ENCODE data around the gene RGS7.

RGS7 gene

DNA sequence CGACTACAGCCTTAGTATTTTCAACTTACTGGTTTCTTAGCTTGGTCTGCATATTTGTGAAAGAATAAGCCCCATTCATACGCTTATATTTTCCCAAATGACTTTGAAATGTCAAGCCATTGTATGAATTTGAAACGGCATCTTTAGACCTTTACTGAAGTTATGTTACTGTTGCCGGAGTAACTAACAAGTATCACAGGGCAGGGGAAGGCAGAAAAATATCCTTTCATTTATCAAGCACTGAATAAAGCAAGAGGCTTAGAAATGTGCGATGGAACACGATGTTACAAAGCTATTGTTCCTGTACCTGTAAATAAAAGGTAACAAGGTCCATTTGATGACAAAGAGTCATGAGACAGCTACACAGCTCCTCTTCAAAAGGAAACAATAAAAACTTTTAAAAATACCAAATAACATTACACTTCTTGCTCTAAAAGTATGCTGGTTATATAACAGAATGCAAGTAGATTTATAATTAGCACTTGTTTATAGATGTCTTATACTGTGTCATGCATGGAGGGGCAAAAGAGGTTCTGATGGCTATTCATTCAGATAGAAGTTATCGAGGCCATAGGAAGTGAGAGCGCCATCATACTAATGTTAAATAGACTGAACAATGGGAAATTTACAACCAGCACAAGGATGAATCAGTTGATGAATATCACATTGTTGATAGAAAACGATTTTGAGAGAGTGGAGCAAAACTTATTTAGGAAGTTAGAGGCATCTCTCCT, 322.6 kb downstream of the RGS7 start:
- no CpG with 5 or more reads among the region's 9 CpGs for WGBS, 2 donors (ENCODE audit: extremely low coverage in 2 of 2, insufficient read length in 2 of 2, insufficient replicate concordance in 1 of 2)
- DNase-seq (ENCODE audit: low spot score), result no peak

DNA sequence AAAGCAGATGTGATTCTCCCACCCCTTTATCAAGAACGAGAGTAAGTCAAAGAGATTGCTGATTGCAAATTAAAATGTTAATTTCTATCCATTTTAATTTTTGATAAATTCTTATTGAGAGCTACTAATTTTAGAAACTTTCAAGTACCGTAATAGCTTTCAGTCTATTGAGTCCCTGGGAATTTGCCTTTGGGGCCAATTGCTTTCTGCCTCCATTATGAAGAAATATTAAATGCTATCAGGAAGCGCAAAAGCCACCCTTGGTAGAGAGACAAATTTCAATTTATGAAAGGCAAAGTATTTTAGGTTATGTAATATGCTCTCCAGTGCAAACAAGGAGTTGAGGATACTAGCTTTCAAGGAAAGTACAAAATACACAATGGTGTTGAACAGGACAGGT, 332.2 kb downstream of the RGS7 start:
- H3K4me3 ChIP-seq (ENCODE audit: low read length in 2 of 2), result no peak overlapping the region
- H4K8ac ChIP-seq (ENCODE audit: low read depth, low read length), result no peak overlapping the region
- H3K27me3 ChIP-seq (ENCODE audit: control insufficient read depth in 3 of 3, insufficient read depth in 3 of 3, low read depth in 1 of 3, low read length in 3 of 3), result no peaks in the 10 kb centered on the region
- no peaks in the 10 kb centered on the region for H3K79me1 ChIP-seq (ENCODE audit: low read depth, low read length)
- H3K23ac ChIP-seq (ENCODE audit: low read depth, low read length, poor library complexity), result no peak overlapping the region
- no peak overlapping the region for H2BK15ac ChIP-seq (ENCODE audit: low read length)
- no CpG with 5 or more reads among the region's 3 CpGs for WGBS, 2 donors (ENCODE audit: extremely low coverage in 2 of 2, insufficient read length in 2 of 2, insufficient replicate concordance in 1 of 2)
- no peak overlapping the region for H2AFZ ChIP-seq (ENCODE audit: low read length)
- no peak overlapping the region for H3K4me2 ChIP-seq (ENCODE audit: insufficient read depth, low read length, poor library complexity, severe bottlenecking)
- no peaks in the 10 kb centered on the region for H3K4me1 ChIP-seq (ENCODE audit: control insufficient read depth in 2 of 2, insufficient read depth in 1 of 2, low read depth in 1 of 2, low read length in 2 of 2)
- no peak overlapping the region for H2AK5ac ChIP-seq (ENCODE audit: low read depth, low read length)
- H2BK120ac ChIP-seq (ENCODE audit: low read depth, low read length), result no peak overlapping the region
- no peak overlapping the region for H4K91ac ChIP-seq (ENCODE audit: low read depth, low read length, poor library complexity)
- H3K27ac ChIP-seq (replicated peaks; ENCODE audit: low read length), result no peak overlapping the region
- no peak overlapping the region for H3K4ac ChIP-seq (ENCODE audit: low read length)
- no peak overlapping the region for H2BK12ac ChIP-seq (ENCODE audit: low read length)
- H3K18ac ChIP-seq (ENCODE audit: low read length), result no peak overlapping the region
- H3K9me3 ChIP-seq (replicated peaks in 1 of 2; ENCODE audit: control insufficient read depth in 2 of 2, insufficient read depth in 1 of 2, low read depth in 1 of 2, low read length in 2 of 2), result no peaks in the 10 kb centered on the region
- H3K36me3 ChIP-seq (replicated peaks in 1 of 2; ENCODE audit: control insufficient read depth in 2 of 2, insufficient read depth in 2 of 2, low read length in 2 of 2), result no peaks in the 10 kb centered on the region
- no peak overlapping the region for H3K14ac ChIP-seq (ENCODE audit: low read length)
- H2BK5ac ChIP-seq (ENCODE audit: low read length), result no peak overlapping the region
- no peak for DNase-seq (ENCODE audit: low spot score)
- no peak overlapping the region for H3K9ac ChIP-seq (ENCODE audit: low read depth, low read length, poor library complexity)

More for the DNA sequence above, 322.6 kb downstream of the RGS7 start:
- H2BK120ac ChIP-seq (ENCODE audit: low read depth, low read length), result no peak overlapping the region
- H4K8ac ChIP-seq (ENCODE audit: low read depth, low read length), result no peak overlapping the region
- no peak overlapping the region for H2AK5ac ChIP-seq (ENCODE audit: low read depth, low read length)
- no peak overlapping the region for H3K27ac ChIP-seq (replicated peaks; ENCODE audit: low read length)
- H2BK5ac ChIP-seq (ENCODE audit: low read length), result no peak overlapping the region
- H3K9ac ChIP-seq (ENCODE audit: low read depth, low read length, poor library complexity), result no peak overlapping the region
- H2BK15ac ChIP-seq (ENCODE audit: low read length), result no peak overlapping the region
- H3K4me1 ChIP-seq (ENCODE audit: control insufficient read depth in 2 of 2, insufficient read depth in 1 of 2, low read depth in 1 of 2, low read length in 2 of 2), result no peaks in the 10 kb centered on the region
- no peaks in the 10 kb centered on the region for H3K79me1 ChIP-seq (ENCODE audit: low read depth, low read length)
- no peak overlapping the region for H3K4me2 ChIP-seq (ENCODE audit: insufficient read depth, low read length, poor library complexity, severe bottlenecking)
- H3K36me3 ChIP-seq (replicated peaks in 1 of 2; ENCODE audit: control insufficient read depth in 2 of 2, insufficient read depth in 2 of 2, low read length in 2 of 2), result no peaks in the 10 kb centered on the region
- H3K23ac ChIP-seq (ENCODE audit: low read depth, low read length, poor library complexity), result no peak overlapping the region
- no peak overlapping the region for H3K4me3 ChIP-seq (ENCODE audit: low read length in 2 of 2)
- H3K14ac ChIP-seq (ENCODE audit: low read length), result no peak overlapping the region
- H3K27me3 ChIP-seq (ENCODE audit: control insufficient read depth in 3 of 3, insufficient read depth in 3 of 3, low read depth in 1 of 3, low read length in 3 of 3), result no peaks in the 10 kb centered on the region
- H3K9me3 ChIP-seq (replicated peaks in 1 of 2; ENCODE audit: control insufficient read depth in 2 of 2, insufficient read depth in 1 of 2, low read depth in 1 of 2, low read length in 2 of 2), result no peaks in the 10 kb centered on the region
- H4K91ac ChIP-seq (ENCODE audit: low read depth, low read length, poor library complexity), result no peak overlapping the region
- no peak overlapping the region for H3K18ac ChIP-seq (ENCODE audit: low read length)
- H3K4ac ChIP-seq (ENCODE audit: low read length), result no peak overlapping the region
- no peak overlapping the region for H2AFZ ChIP-seq (ENCODE audit: low read length)
- no peak overlapping the region for H2BK12ac ChIP-seq (ENCODE audit: low read length)

DNA sequence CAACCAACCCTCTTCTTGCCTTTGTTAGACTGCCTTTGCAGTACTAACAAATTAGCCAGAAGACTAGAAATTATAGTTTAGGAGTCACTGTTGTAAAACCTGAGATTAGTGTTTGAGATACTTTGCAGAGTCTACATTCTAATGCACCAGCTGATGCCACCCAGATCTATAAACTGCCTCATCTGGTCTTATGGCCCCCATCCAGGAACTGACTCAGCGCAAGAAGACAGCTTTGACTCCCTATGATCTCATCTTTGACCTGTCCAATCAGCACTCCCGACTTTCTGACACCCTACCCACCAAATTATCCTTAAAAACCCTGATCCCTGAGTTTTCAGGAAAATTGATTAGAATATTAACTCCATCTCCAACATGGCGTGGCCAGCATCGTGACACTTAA, 334.6 kb downstream of the RGS7 start:
- H4K91ac ChIP-seq (ENCODE audit: low read depth, low read length, poor library complexity), result no peak overlapping the region
- H2AK5ac ChIP-seq (ENCODE audit: low read depth, low read length), result no peak overlapping the region
- no peak for DNase-seq (ENCODE audit: low spot score)
- no peak overlapping the region for H2AFZ ChIP-seq (ENCODE audit: low read length)
- no peaks in the 10 kb centered on the region for H3K27me3 ChIP-seq (ENCODE audit: control insufficient read depth in 3 of 3, insufficient read depth in 3 of 3, low read depth in 1 of 3, low read length in 3 of 3)
- H3K27ac ChIP-seq (replicated peaks; ENCODE audit: low read length), result no peak overlapping the region
- H3K14ac ChIP-seq (ENCODE audit: low read length), result no peak overlapping the region
- no peak overlapping the region for H2BK15ac ChIP-seq (ENCODE audit: low read length)
- H3K4me3 ChIP-seq (ENCODE audit: low read length in 2 of 2), result no peak overlapping the region
- H2BK5ac ChIP-seq (ENCODE audit: low read length), result no peak overlapping the region
- no peaks in the 10 kb centered on the region for H3K9me3 ChIP-seq (replicated peaks in 1 of 2; ENCODE audit: control insufficient read depth in 2 of 2, insufficient read depth in 1 of 2, low read depth in 1 of 2, low read length in 2 of 2)
- WGBS, 2 donors (ENCODE audit: extremely low coverage in 2 of 2, insufficient read length in 2 of 2, insufficient replicate concordance in 1 of 2), result no CpG with 5 or more reads among the region's 4 CpGs
- no peak overlapping the region for H3K4me2 ChIP-seq (ENCODE audit: insufficient read depth, low read length, poor library complexity, severe bottlenecking)
- H3K9ac ChIP-seq (ENCODE audit: low read depth, low read length, poor library complexity), result no peak overlapping the region
- no peak overlapping the region for H2BK120ac ChIP-seq (ENCODE audit: low read depth, low read length)
- H3K4me1 ChIP-seq (ENCODE audit: control insufficient read depth in 2 of 2, insufficient read depth in 1 of 2, low read depth in 1 of 2, low read length in 2 of 2), result no peaks in the 10 kb centered on the region
- no peak overlapping the region for H3K18ac ChIP-seq (ENCODE audit: low read length)
- no peaks in the 10 kb centered on the region for H3K79me1 ChIP-seq (ENCODE audit: low read depth, low read length)
- H3K23ac ChIP-seq (ENCODE audit: low read depth, low read length, poor library complexity), result no peak overlapping the region
- no peak overlapping the region for H4K8ac ChIP-seq (ENCODE audit: low read depth, low read length)
- no peak overlapping the region for H2BK12ac ChIP-seq (ENCODE audit: low read length)
- no peak overlapping the region for H3K4ac ChIP-seq (ENCODE audit: low read length)
- H3K36me3 ChIP-seq (replicated peaks in 1 of 2; ENCODE audit: control insufficient read depth in 2 of 2, insufficient read depth in 2 of 2, low read length in 2 of 2), result no peaks in the 10 kb centered on the region

DNA sequence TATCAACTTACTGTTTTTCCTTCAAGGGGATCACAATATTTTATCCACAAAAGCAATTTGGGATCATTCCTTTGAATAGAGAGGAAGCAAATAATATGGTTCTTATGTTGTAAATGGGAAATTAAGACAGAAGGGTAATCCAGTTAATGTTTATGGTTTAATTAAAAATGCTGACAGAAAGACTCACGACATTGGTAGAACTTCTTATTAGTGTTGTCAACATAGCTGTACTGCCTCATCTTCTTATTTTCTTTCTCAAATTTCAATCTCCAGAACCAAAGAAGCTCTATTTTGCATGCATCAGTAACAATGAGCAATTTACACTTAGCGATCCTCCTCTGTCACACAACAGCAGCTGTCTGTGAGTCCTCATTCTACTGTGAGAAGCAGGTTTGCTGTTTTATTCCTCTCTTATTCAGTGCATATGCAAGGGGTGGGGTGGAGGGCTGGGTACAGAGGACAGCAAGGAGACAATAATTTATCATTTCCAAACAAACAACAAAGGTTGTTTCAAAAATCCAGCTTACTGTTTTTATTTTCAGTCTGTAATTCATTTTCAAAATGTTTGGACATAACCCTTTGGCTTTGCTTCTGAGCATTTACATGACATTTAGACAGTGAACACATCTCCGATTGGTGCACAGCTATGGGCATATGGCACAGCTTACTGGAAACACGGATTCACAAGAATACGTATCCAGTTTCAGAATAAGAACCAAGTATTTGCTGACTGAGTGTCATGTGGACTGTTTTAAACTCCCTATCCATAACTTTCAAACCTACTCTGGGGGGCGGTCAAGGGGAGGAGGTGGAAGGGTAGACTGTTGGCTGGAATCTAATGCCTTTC, 335.9 kb downstream of the RGS7 start:
- Histone ChIP-seq H3K9me3 (replicated peaks in 1 of 2; ENCODE audit: control insufficient read depth in 2 of 2, insufficient read depth in 1 of 2, low read depth in 1 of 2, low read length in 2 of 2) (no peaks in the 10 kb centered on the region), H4K91ac (ENCODE audit: low read depth, low read length, poor library complexity) (no peak overlapping the region), H2BK15ac (ENCODE audit: low read length) (no peak overlapping the region), H3K27ac (replicated peaks; ENCODE audit: low read length) (no peak overlapping the region), H3K4ac (ENCODE audit: low read length) (no peak overlapping the region), H4K8ac (ENCODE audit: low read depth, low read length) (no peak overlapping the region), H2BK12ac (ENCODE audit: low read length) (no peak overlapping the region), H3K9ac (ENCODE audit: low read depth, low read length, poor library complexity) (no peak overlapping the region), H3K14ac (ENCODE audit: low read length) (no peak overlapping the region), H3K36me3 (replicated peaks in 1 of 2; ENCODE audit: control insufficient read depth in 2 of 2, insufficient read depth in 2 of 2, low read length in 2 of 2) (no peaks in the 10 kb centered on the region), H3K79me1 (ENCODE audit: low read depth, low read length) (no peaks in the 10 kb centered on the region), H3K4me1 (ENCODE audit: control insufficient read depth in 2 of 2, insufficient read depth in 1 of 2, low read depth in 1 of 2, low read length in 2 of 2) (no peaks in the 10 kb centered on the region), H2BK5ac (ENCODE audit: low read length) (no peak overlapping the region), H2AFZ (ENCODE audit: low read length) (no peak overlapping the region), H3K4me3 (ENCODE audit: low read length in 2 of 2) (no peak overlapping the region), H3K27me3 (ENCODE audit: control insufficient read depth in 3 of 3, insufficient read depth in 3 of 3, low read depth in 1 of 3, low read length in 3 of 3) (no peaks in the 10 kb centered on the region), H3K23ac (ENCODE audit: low read depth, low read length, poor library complexity) (no peak overlapping the region), H2BK120ac (ENCODE audit: low read depth, low read length) (no peak overlapping the region), H3K18ac (ENCODE audit: low read length) (no peak overlapping the region), H3K4me2 (ENCODE audit: insufficient read depth, low read length, poor library complexity, severe bottlenecking) (no peak overlapping the region), H2AK5ac (ENCODE audit: low read depth, low read length) (no peak overlapping the region)
- no peak for DNase-seq (ENCODE audit: low spot score)
- WGBS, 2 donors (ENCODE audit: extremely low coverage in 2 of 2, insufficient read length in 2 of 2, insufficient replicate concordance in 1 of 2), result no CpG with 5 or more reads among the region's 6 CpGs
